Peyer's patch (tissue), 4 donors: ENCODE measurements around the gene CYS1. TPM values are rescaled to one million over a fixed set of nuclear protein-coding genes. Genes with fewer than 3 reads are reported as not detected.

Source experiments
- DNase-seq, 3 donors: peaks; one replicate each; pipeline ENCODE4 v3.0.0-alpha.2; 2017 to 2019
- H3K27ac ChIP-seq, 4 donors: fragments of 200-600 bp; sonication (generic); one replicate each; pipeline ENCODE4 v1.5.1; 2016 to 2019
- H3K27me3 ChIP-seq, 2 donors: fragments of 200-600 bp; sonication (generic); one replicate each; pipeline ENCODE4 v1.5.1; 2019
- H3K36me3 ChIP-seq, 3 donors: fragments of 200-600 bp; sonication (generic); one replicate each; pipeline ENCODE4 v1.5.1; 2016 to 2019
- H3K4me1 ChIP-seq, 4 donors: fragments of 200-600 bp; sonication (generic); one replicate each; pipeline ENCODE4 v1.5.1; 2016 to 2019
- H3K4me3 ChIP-seq, 4 donors: fragments of 200-600 bp; sonication (generic); 1 replicate in 3 of 4; 2 replicates in 1 of 4; pipeline ENCODE4 v1.5.1; 2016 to 2019; ENCODE audit warnings: mild to moderate bottlenecking in 1 of 4
- H3K9me3 ChIP-seq, 4 donors: fragments of 200-600 bp; sonication (generic); one replicate each; pipeline ENCODE4 v1.5.1; 2016 to 2019; ENCODE audit warnings: mild to moderate bottlenecking in 1 of 4
- CTCF ChIP-seq, 6 experiments: fragments of 450-650 bp in 4 of 6; fragments of 200-600 bp in 2 of 6; sonication (generic) in 1 of 6; IDR thresholded peaks; one replicate each; pipeline ENCODE4 v1.5.1; 2017 to 2019; ENCODE audit warnings: antibody characterized with exemption in 6 of 6, mild to moderate bottlenecking in 3 of 6, moderate library complexity in 1 of 6
- POLR2A ChIP-seq, 2 donors: fragments of 450-650 bp; IDR thresholded peaks; one replicate each; pipeline ENCODE4 v1.5.1; 2017; ENCODE audit warnings: antibody characterized with exemption in 2 of 2, mild to moderate bottlenecking in 2 of 2, moderate library complexity in 2 of 2
- total RNA-seq, 4 donors: library from RNA; depleted of rRNA; stranded (reverse); fragments of >200 nt; gene quantifications; one replicate each; pipeline ENCODE4 v1.1.0, GENCODE V29; 2016

CYS1 gene
- total RNA-seq, 4 donors from 2014 or later = 1.3 to 5.8 (median 1.6) TPM; not detected in 1

- no peak overlapping the region for H3K27ac ChIP-seq
- H3K27me3 ChIP-seq = no peaks in the 10 kb centered on the region
- H3K4me3 ChIP-seq = no peak overlapping the region
- peaks cover 0 to 29% (median 2%) of the 10 kb centered on the region in 4 donors for H3K4me1 ChIP-seq
- H3K36me3 ChIP-seq = peaks cover 0 to 34% (median 0%) of the 10 kb centered on the region in 3 donors
- no peak for DNase-seq
- TF ChIP-seq POLR2A (IDR thresholded peaks at IDR 0.05) (no peak), CTCF (IDR thresholded peaks at IDR 0.05) (peak; percentile 13 to 66 (median 56))
- H3K9me3 ChIP-seq = no peaks in the 10 kb centered on the region
Measured at GRCh38 chr2:10048501-10049171, 31.6 kb downstream of the CYS1 start.

GRCh38 chr2:10047616-10048500 lies 32.4 kb downstream of the CYS1 start:
- no peaks in the 10 kb centered on the region for H3K27me3 ChIP-seq
- no peak for DNase-seq
- no peak overlapping the region for H3K4me3 ChIP-seq
- peaks cover 0 to 29% (median 2%) of the 10 kb centered on the region in 4 donors for H3K4me1 ChIP-seq
- TF ChIP-seq POLR2A (IDR thresholded peaks at IDR 0.05) (no peak), CTCF (IDR thresholded peaks at IDR 0.05) (no peak)
- H3K27ac ChIP-seq = no peak overlapping the region
- H3K36me3 ChIP-seq = peaks cover 0 to 26% (median 0%) of the 10 kb centered on the region in 3 donors
- H3K9me3 ChIP-seq = no peaks in the 10 kb centered on the region

GRCh38 chr2:10046931-10047330 lies 33.3 kb downstream of the CYS1 start:
- TF ChIP-seq POLR2A (IDR thresholded peaks at IDR 0.05) = no peak
- peak in 3 of 6 experiments; percentile 11 to 33 (median 12) for TF ChIP-seq CTCF (IDR thresholded peaks at IDR 0.05)
- peaks cover 0 to 29% (median 2%) of the 10 kb centered on the region in 4 donors for H3K4me1 ChIP-seq

GRCh38 chr2:10045561-10046355 lies 34.5 kb downstream of the CYS1 start:
- Histone ChIP-seq H3K27me3 (no peaks in the 10 kb centered on the region), H3K4me1 (peaks cover 0 to 32% (median 2%) of the 10 kb centered on the region in 4 donors), H3K9me3 (no peaks in the 10 kb centered on the region), H3K4me3 (no peak overlapping the region), H3K27ac (peak overlapping the region in 1 of 4 donors; percentile 98), H3K36me3 (peaks cover 0 to 11% (median 0%) of the 10 kb centered on the region in 3 donors)
- DNase-seq = no peak
- TF ChIP-seq CTCF (IDR thresholded peaks at IDR 0.05) = no peak
- TF ChIP-seq POLR2A (IDR thresholded peaks at IDR 0.05) = no peak

More at GRCh38 chr2:10046931-10047330, 33.3 kb downstream of the CYS1 start:
- Histone ChIP-seq H3K9me3 (no peaks in the 10 kb centered on the region), H3K36me3 (peaks cover 0 to 17% (median 0%) of the 10 kb centered on the region in 3 donors), H3K27me3 (no peaks in the 10 kb centered on the region), H3K4me3 (no peak overlapping the region), H3K27ac (no peak overlapping the region)
- no peak for DNase-seq
